ENCODE data around the gene DDX46.
"Not testable (repeated sequence)": the region's sequence is repeated elsewhere in the genome, so short reads cannot be mapped to it uniquely, and the experiment has no call there.

DDX46 gene

DNA sequence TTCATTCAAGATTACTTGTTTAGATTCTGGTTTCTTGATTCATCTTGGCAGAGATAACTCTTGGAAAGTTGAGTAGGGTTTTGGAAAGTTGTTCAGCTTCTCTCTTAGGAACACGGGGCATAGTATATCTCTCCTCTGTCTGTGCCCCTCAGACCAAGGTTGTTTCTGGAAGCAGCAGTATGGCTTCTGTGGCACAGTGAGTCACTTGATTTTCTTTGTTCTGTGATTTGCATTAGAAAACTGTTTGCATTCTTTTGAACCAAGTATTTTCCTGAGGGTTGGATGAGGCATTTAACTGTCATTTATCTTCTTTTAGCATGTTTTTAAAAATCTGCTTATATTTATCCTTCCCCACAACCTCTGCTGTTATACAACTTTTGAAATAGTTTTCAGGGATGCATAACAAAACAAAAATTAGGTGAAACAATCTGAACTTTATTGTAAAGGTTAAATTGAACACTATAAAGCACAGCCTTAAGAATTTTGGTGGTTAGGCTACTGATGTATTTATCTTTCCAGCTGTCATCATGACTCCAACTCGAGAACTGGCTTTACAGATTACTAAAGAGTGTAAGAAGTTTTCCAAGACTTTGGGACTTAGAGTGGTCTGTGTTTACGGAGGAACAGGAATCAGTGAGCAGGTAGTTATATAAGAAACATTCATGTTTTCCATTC is 26.5 kb downstream of the DDX46 start:
- DNase-seq: no peak

DNA sequence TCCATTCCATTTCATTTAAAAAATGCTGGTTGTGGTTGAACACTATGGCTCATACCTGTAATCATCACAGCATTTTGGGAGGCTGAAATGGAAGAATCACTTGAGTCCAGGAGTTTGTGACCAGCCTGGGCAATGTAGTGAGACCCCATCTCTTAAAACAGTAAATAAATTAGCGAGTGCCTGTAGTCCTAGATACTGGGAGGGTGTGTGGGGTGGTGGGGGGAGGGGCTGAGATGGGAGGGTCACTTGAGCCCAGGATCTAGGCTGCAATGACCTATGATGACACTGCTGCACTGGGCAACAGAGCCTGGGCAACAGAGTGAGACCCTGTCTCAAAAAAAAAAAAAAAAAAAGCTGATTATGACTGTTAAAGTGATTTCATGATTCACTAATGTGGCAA is 29.1 kb downstream of the DDX46 start:
- no peak for DNase-seq

DNA sequence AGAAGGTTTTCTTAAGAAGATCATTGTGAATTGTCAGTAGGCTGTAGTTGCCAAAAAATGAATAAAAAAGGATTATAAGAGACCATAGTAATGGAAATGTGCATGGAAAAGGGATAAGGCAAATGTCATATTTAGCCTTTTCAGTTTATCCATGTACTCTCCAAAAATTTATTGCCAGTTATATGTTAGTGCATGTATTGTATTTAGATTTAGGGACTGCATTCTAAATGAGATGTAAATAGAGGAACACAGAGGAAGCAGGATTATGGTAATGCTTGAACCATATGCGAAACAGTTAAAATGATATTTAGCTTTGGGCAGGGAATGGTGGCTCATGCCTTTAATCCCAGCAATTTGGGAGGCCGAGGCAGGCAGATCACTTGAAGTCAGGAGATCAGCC is 33.0 kb downstream of the DDX46 start:
- DNase-seq: no peak

DNA sequence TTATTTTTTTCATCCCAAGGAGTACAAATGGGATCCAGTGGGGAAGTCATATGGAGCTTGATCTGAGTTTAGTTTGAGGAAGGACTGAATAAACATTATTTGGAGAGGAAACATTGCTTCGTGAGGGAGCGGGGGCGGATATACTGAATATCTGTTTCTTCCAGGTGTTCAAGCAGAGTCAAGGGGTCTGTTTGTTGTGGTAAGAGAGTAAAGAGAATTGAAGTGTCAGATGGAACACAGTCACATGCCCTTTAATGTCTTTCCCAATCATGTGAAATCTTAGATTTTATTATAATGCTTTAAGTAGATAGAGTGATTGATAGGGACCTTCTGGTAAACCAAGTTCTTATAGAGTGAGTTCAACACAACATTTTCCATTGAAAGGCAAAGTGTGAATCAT is 33.7 kb downstream of the DDX46 start:
- no peak for DNase-seq

DNA sequence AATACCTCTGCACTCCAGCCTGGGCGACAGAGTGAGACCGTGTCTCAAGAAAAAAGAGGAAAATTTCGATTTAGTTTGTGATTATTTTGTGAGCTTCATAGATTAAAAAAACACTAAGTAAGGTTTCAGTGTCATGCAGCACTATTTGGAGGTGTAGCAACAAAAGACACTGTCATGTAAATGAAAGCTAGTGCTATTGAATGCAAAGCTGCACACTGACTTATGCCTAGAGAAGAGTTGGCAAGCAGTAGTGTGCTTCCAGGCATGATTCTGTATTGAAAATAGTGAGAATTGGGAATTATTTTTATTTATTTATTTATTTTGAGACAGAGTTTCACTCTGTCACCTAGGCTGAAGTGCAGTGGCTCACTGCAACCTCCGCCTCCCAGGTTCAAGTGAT is 34.5 kb downstream of the DDX46 start:
- no peak for DNase-seq

DNA sequence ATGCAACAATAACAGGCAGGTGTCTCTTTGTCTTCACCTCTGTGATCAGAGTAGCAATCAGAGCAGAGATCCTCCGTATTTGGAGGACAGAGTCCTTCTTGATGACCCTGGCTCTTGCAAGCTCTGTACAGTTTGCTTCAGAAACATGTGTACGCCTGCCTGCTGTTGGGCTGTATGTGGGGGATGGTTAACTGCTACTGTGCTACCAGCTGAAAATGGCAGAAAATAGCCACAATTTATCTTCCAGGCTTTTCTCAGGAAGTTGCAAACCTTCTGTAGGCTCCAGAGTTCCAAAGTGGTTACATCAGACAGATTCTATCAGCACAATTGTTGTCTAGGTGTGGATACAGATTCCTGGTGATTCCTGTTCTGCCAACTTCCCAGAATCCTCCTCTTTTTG is 35.5 kb downstream of the DDX46 start:
- no peak for DNase-seq

DNA sequence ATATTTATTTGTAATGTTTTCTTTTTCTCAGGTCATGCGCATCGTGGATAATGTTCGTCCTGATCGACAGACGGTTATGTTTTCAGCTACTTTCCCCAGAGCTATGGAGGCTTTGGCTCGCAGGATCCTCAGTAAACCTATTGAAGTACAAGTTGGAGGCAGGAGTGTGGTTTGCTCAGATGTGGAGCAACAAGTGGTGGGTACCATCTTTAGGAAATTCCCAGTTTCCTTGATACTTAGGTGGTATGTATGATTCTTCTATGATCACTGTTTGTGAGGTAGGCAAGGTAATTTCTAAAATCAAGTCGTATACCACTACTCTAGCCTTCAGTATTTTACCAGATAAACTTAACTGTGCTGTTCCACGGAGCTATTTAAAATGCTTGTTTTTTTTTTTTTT is 36.2 kb downstream of the DDX46 start:
- no peak for DNase-seq

DNA sequence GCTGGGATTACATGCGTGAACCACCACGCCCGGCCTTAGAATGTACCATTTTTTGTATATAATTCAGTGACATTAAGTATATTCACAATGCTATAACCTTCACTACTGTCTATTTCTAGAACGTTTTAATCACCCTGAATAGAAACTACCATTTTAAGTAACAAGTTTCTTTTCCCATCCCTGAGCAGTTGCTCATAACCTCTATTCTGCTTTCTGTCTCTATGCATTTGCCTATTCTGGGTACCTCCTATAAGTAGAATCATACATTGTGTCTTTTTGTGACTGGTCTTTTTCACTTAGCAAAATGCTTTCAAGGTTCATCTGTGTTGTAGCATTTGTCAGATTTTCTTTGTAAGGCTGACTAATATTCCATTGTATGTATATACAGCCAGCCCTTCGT is 39.9 kb downstream of the DDX46 start:
- no peak for DNase-seq

DNA sequence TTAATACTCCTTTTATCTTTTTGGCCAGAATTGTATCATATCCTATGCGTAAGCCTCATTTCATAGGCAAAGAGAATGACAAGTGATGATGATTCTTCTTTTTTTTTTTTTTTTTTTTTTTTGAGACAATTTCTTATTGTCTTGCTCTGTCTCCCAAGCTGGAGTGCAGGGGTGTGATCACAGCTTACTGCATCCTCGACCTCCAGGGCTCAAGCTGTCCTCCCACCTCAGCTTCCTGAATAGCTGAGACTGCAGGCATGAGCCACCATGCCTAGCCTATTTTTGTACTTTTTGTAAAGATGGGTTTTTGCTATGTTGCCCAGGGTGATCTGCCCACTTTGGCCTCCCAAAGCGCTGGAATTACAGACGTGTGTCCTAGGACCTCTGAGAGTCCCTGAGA is 45.2 kb downstream of the DDX46 start:
- no peak for DNase-seq

DNA sequence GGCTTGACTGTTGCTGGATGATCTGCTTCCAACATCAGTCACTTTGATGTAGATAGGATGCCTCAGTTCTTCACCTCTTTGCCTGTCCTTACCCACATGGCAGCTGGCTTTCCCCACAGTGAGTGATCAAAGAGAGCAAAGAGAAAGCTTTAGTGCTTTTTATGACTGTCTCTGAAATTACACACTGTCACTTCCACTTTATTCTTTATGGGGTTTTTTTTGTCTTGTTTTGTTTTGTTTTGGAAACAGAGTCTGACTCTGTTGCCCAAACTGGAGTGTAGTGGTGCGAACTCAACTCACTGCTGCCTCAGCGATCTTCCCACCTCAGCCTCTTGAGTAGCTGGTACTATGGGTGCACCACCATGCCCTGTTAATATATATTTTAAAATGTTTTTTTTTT is 54.8 kb downstream of the DDX46 start:
- no peak for DNase-seq

DNA sequence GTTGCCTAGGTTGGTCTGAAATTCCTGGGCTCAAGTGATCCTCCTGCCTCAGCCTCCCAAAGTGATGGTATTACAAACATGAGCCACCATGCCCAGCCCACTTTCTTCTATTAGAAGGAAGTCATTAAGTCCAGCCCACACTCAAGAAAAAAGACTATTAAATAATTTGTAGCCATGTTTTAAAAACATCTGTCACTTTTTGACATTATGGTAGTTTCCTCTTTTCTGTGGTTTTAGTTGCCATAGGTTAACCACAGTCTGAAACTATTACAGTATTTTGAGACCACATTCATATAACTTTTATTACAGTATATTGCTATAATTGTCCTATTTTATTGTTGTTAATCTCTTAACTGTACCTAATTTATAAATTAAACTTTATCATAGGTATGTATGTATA is 55.2 kb downstream of the DDX46 start:
- no peak for DNase-seq

DNA sequence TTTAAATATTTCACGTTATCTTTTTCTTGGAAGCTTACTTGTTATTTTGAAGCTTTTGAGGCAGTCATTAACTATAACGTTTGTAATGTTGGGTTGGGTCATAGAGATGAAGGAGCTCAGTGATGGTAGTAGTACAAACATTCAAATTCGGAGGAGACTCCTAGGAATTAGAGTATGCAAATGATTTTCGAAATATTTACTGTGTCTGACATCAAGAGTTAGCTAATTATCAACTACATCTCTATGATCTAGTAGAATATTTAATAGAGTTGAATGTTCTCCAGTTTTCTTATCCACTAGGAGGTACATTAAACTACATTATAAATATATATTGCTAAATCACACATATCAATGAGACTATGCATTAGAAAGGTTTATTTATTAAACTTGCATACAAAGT is 58.4 kb downstream of the DDX46 start:
- DNase-seq: no peak

DNA sequence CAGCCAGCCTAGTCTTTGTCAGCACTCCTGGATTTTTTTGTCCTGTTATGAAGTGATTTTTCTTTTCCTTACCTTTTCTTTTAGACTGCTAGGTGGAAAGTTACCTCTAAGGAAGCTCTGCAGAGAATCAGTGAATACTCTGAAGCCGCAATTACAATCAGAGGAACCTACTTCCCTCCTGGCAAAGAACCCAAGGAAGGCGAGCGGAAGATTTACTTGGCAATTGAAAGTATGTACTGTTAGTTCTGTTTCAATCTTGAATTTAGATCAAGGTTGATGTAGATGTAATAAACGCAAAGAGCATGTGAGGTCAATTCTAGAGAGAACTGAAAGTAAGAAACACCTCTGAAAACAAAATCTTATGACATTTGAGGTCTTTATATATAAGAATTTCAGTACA is 60.2 kb downstream of the DDX46 start:
- DNase-seq: no peak

DNA sequence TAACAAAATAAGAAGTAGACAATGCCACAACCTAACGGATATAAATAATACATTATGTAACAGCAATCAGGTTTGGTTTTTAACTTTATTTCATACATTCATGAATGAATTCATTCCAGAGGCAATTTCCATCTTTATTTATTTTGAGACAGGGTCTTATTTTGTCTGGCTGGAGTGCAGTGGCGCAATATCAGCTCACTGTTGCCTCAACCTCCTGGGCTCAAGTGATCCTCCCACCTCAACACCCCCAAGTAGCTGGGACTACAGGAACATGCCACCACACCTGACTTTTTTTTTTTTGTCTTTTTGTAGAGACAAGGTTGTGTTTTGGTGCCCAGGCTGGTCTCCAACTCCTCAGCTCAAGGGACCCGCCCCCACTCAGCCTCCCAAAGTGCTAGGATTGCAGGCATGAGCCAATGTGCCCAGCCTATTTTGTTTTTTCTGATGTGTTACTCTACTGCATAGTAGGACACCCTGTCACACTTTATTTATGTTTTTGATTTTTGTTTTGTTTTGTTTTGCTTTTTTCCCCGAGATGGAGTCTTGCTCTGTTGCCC is 60.9 kb downstream of the DDX46 start:
- no peak for DNase-seq

DNA sequence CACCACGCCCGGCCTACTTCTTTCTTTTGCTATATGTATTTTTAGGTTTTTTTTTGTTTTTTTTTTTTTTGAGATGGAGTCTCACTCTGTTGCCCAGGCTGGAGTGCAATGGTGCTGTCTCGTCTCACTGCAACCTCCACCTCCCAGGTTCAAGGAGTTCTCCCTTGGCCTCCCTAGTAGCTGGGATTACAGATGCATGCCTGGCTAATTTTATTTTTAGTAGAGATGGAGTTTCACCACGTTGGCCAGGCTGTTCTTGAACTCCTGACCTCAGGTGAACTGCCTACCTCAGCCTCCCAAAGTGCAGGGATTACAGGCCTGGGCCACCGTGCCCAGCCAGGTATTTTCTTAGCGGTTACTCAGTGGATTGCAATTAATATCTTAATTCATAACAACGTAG is 63.3 kb downstream of the DDX46 start:
- DNase-seq: no peak

DNA sequence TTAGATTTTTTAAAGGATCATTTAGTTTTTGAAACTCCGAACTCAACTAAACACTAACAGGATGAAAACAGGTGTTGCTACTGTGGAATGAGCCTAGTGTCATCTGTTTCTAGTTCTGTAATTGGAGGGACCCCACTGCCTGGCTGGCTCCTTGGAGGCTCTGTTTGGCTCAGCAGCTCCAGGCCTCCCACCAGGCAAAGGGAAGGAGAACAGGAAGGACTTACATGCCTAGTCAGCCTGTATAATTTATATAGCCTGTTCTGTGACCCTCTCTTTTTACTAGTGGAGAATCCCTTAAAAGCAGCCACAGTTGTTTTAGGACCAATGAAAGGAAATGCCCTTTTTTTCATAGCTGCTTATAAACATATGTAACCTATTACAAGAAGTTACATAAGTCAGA is 66.1 kb downstream of the DDX46 start:
- no peak for DNase-seq

DNA sequence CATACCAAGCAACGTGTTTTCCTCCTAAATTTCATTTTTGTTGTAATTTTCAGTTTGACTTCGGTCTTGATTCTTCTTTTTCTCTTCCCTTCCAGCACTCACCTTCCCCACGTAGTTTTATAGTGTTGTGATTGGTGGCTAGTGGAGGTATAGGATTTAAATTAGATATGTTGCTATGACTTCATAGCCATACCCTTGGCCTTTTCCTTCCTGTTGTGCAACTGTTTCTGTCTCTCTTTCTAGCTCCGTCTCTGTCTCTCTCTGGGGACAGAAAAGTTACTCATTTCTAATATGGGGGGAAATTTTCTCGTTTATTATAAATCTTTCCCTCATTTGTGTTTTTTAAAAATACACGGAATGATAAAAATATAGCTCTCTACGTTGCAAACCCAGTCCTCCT is 66.6 kb downstream of the DDX46 start:
- DNase-seq: no peak

DNA sequence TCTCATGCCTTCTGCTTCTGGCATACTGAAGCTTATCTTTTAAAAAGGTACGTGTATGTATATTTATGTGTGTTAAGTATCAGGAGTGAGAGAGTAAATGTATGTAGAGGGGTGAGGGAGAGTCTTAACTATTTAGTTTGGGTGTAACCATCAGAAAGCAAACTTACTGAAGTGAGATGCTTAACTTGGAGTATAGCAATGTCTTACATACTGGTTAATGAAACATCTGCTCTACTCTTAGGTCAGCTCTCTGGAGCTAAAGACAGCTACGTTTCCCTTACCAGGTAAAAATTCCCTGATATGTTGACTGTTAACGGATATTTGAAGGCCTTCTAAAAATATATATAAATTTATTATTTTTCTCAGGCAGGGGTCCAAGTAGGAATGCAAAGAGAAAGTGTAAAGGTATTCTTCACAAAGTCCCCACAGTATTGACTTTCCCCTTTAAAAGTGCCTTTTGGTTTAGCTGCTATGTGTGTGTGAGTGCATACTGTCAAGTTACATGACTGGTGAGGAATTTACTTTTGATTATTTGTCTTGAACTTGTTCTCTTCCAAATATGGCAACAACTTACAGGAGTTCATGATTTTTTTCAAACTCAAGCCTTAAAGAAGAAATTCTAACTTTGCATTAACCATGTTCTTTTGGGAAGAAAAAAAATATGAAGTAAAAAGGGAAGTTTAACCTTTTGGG is 74.9 kb downstream of the DDX46 start:
- no peak for DNase-seq

DNA sequence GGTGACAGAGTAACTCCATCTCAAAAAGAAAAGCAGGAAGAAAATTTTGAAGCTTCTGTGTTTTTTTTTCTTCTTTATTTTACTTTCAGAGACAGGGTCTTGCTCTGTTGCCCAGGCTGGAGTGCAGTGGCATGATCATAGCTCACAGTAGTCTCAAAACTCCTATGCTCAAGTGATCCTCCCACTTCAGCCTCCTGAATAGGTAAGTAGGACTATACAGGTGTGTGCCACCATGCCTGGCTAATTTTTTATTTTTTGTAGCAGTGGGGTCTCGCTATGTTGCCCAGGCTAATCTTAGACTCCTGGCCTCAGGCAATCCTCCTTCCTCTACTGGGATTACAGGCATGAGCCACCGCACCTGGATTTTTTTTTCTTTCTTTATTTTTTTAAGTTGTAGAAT is 77.0 kb downstream of the DDX46 start:
- DNase-seq: no peak

DNA sequence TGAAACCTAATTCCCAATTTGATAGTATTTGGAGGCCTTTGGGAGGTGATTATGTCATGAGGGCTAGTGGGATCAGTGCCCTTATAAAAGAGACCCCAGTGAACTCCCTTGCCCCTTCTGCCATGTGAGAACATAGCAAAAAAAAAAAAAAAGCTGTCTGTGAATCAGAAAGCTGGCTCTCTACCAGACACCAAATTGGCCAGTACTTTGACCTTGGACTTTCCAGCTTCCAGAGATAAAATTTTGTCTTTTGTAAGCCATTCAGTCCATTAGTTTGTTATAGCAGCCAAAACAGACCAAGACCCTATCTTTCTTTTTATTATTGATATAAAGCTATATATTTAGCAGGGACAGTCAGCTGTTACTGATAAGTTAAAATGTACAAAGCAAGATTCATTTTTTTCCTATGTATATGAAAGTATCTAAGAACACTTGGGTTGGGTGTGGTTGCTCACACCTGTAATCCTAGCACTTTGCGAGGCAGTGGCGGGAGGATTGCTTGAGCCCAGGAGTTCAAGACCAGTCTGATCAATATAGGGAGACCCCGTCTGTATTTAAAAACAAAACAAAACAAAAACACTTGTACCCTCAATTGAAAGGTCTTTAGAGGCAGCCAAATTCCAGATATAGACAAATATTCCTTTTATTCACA is 79.1 kb downstream of the DDX46 start:
- no peak for DNase-seq

DNA sequence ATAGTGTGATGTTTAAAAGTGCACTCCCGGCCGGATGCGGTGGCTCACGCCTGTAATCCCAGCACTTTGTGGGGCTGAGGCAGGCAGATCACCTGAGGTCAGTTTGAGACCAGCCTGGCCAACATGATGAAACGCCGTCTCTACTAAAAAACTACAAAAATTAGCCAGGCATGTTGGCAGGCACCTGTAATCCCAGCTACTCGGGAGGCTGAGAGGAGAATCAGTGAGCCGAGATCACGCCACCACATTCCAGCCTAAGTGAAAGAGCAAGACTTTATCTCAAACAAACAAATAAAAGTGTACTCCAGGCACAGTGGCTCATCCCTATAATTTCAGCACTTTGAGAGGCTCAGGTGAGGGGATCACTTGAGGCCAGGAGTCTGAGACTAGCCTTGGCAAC is 79.8 kb downstream of the DDX46 start:
- DNase-seq: not testable (repeated sequence)

DNA sequence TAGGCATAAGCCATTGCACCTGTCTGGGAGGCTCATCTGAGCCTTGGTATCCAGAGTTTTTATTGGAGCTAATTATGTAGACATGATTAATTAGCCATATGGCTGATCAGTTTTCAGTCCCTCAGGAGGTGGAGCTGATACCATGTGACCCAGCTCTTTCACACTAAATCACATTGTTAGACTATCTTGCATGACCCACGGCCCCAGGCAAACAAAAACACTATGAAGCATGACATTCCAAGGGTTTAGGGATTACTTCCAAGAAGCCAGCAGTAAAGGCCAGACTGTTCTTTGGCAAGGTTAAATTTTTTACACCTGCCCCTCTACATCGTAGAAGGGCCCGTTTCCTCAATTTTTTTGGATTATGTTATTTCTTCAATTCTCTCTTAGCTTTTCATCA is 82.2 kb downstream of the DDX46 start:
- DNase-seq: no peak

DNA sequence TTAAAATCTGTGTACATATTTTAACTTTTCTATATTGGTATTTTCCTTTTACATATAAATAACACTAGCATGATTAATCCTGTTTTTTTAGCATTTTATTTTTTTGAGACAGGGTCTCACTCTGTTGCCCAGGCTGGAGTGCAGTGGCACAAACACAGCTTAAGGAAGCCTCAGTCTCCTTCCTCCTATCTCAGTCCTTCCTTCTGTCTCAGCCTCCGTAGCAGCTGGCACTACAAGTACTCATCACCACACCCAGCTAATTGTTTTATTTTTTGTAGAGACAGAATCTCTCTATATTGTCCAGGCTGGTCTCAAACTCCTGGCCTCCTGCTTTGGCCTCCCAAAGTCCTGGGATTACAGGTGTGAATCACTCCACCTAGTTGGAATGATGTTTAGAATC is 85.7 kb downstream of the DDX46 start:
- DNase-seq: no peak

DNA sequence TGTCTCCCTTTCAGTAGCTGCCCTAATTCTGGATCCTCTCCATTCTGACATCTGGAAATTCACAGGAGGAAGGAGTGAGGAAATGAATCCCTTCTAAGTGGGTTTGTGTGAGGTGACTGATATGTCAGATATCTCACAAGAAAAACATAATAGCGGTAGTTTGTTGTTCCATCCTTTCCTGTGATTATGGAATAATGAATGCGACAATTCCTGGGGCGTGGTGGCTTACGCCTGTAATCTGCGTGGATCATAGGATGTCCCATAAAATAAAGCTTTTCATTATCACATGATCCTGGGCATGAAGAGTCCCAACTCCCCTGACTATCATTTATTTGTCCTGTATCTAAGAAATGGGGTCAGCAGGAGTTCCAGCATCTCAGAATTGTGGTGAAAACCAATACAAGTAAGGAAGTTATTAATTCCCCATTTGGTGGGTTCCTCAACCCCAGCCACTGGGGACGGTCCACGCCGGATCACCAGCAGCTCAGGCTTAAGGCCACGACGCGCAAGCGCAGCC is 86.8 kb downstream of the DDX46 start:
- DNase-seq: peak; percentile 56
